Measurements from ENCODE around the gene PSEN2. TPM values are rescaled to one million over a fixed set of nuclear protein-coding genes. Genes with fewer than 3 reads are reported as not detected.

PSEN2 gene
- total RNA-seq: 1 to 10 TPM in 1 of 2 experiments, under 1 TPM in 1; 0.81 to 1.2 TPM
- polyA plus RNA-seq (2013, experiment 1 of 2): 2.3 TPM
- 4.1 TPM for polyA plus RNA-seq (2013, experiment 2 of 2)
- 0.06 to 3.0 (median 0.64) reads per million in 172 experiments for total RNA-seq

- Mint-ChIP-seq H3K36me3 (ENCODE audit: low read depth) (no peaks in the 10 kb centered on the region), H3K4me3 (peak within 1 kb of the TSS; percentile 82), H3K9me3 (no peaks in the 10 kb centered on the region), H3K27ac (no peak within 1 kb of the TSS), H3K27me3 (peaks cover 45% of the 10 kb centered on the region), H3K4me1 (ENCODE audit: low read depth) (peaks cover 15% of the 10 kb centered on the region)
- H3K4me3 ChIP-seq (ENCODE audit: low read length): peak within 1 kb of the TSS; percentile 54
- ATAC-seq (ENCODE audit: poor library complexity) (peak; percentile 73), DNase-seq (peak in 12 of 14 experiments; percentile 16 to 72 (median 46))
- CTCF ChIA-PET: no interaction called here
- H3K4me1 ChIP-seq (ENCODE audit: insufficient read depth, low read length): peaks cover 16% of the 10 kb centered on the region
- no peak within 1 kb of the TSS for H3K27ac ChIP-seq (ENCODE audit: low read depth in 1 of 2, low read length in 2 of 2)
- no peak for TF ChIP-seq CTCF (IDR thresholded peaks at IDR 0.05)
- POLR2A ChIA-PET: interaction anchor here (1.5 to 1.6 kb wide), 2 partner anchors 12 kb away, joined by 4 to 6 read pairs; no protein-coding TSS in a partner anchor
- no peaks in the 10 kb centered on the region for H3K36me3 ChIP-seq (ENCODE audit: insufficient read depth, low read length)
- peaks cover 7 to 25% of the 10 kb centered on the region in 2 experiments for H3K27me3 ChIP-seq (ENCODE audit: control insufficient read depth in 1 of 2, insufficient read depth in 2 of 2, low read length in 2 of 2)
- intact Hi-C loops (cut with DNase I, micrococcal nuclease): no loop called here
- H3K9me3 ChIP-seq (ENCODE audit: control insufficient read depth in 1 of 2, insufficient read depth in 1 of 2, low read length in 2 of 2): no peaks in the 10 kb centered on the region
Observed at GRCh38 chr1:226870401-226871279, at the start of gene PSEN2. TSS of gene PSEN2 (plus strand) at chr1:226870616. CDS start at chr1:226881908, 11,292 bp downstream.

GRCh38 chr1:226820941-226821718, 49.3 kb upstream of the PSEN2 start:
- Mint-ChIP-seq H3K4me1 (ENCODE audit: low read depth) (peaks cover 26% of the 10 kb centered on the region), H3K9me3 (no peaks in the 10 kb centered on the region), H3K4me3 (no peak overlapping the region), H3K27ac (no peak overlapping the region), H3K36me3 (ENCODE audit: low read depth) (no peaks in the 10 kb centered on the region), H3K27me3 (no peaks in the 10 kb centered on the region)
- no peaks in the 10 kb centered on the region for H3K36me3 ChIP-seq (ENCODE audit: insufficient read depth, low read length)
- H3K9me3 ChIP-seq (ENCODE audit: control insufficient read depth in 1 of 2, insufficient read depth in 1 of 2, low read length in 2 of 2): no peaks in the 10 kb centered on the region
- H3K4me3 ChIP-seq (ENCODE audit: low read length): no peak overlapping the region
- no peak for ATAC-seq (ENCODE audit: poor library complexity)
- DNase-seq: no peak
- H3K4me1 ChIP-seq (ENCODE audit: insufficient read depth, low read length): peaks cover 3% of the 10 kb centered on the region
- H3K27ac ChIP-seq (ENCODE audit: low read depth in 1 of 2, low read length in 2 of 2): no peak overlapping the region
- intact Hi-C loops (cut with DNase I, micrococcal nuclease): loop anchor here in 1 of 2 experiments (10.0 kb wide), 1 partner anchor 116 kb away; no protein-coding TSS in a partner anchor
- ChIA-PET CTCF (no interaction called here), POLR2A (interaction anchor here (1.4 kb wide), 1 partner anchor 84 kb away, joined by 3 read pairs; no protein-coding TSS in a partner anchor)
- TF ChIP-seq CTCF (IDR thresholded peaks at IDR 0.05): no peak
- no peaks in the 10 kb centered on the region for H3K27me3 ChIP-seq (ENCODE audit: control insufficient read depth in 1 of 2, insufficient read depth in 2 of 2, low read length in 2 of 2)

DNA sequence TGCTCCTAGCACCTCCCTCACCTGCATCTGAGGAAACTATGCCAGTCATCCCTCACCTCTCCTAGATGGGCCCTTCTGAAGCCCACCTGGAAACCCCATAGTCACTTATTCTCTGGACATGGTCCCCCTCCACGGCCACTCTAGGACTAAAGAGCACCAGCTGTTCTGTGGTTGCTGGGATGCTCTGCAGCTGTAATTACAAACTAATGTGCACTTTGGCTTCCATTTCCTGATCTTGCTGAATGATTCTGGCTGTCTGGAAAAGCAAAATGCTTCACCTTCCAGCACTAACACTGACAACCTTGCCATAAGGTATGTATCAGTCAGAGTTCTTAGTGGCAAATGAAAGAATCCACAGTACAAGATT, 48.7 kb upstream of the PSEN2 start:
- DNase-seq (no peak), ATAC-seq (ENCODE audit: poor library complexity) (no peak)
- peaks cover 26% of the 10 kb centered on the region for H3K4me1 Mint-ChIP-seq (ENCODE audit: low read depth)
- no peaks in the 10 kb centered on the region for H3K36me3 Mint-ChIP-seq (ENCODE audit: low read depth)
- Histone ChIP-seq H3K4me1 (ENCODE audit: insufficient read depth, low read length) (peaks cover 5% of the 10 kb centered on the region), H3K4me3 (ENCODE audit: low read length) (no peak overlapping the region), H3K36me3 (ENCODE audit: insufficient read depth, low read length) (no peaks in the 10 kb centered on the region), H3K27me3 (ENCODE audit: control insufficient read depth in 1 of 2, insufficient read depth in 2 of 2, low read length in 2 of 2) (no peaks in the 10 kb centered on the region), H3K27ac (ENCODE audit: low read depth in 1 of 2, low read length in 2 of 2) (no peak overlapping the region), H3K9me3 (ENCODE audit: control insufficient read depth in 1 of 2, insufficient read depth in 1 of 2, low read length in 2 of 2) (no peaks in the 10 kb centered on the region)
- H3K4me3 Mint-ChIP-seq: no peak overlapping the region
- intact Hi-C loops (cut with DNase I, micrococcal nuclease): loop anchor here in 1 of 2 experiments (10.0 kb wide), 1 partner anchor 117 kb away; no protein-coding TSS in a partner anchor
- ChIA-PET CTCF (no interaction called here), POLR2A (interaction anchor here (1.4 kb wide), 2 partner anchors 61 to 85 kb away, joined by 3 read pairs; no protein-coding TSS in a partner anchor)
- H3K9me3 Mint-ChIP-seq: no peaks in the 10 kb centered on the region
- no peak overlapping the region for H3K27ac Mint-ChIP-seq
- H3K27me3 Mint-ChIP-seq: no peaks in the 10 kb centered on the region
- no peak for TF ChIP-seq CTCF (IDR thresholded peaks at IDR 0.05)
